ENCODE results near the gene PEAK3. TPM values are rescaled to one million over a fixed set of nuclear protein-coding genes. Genes with fewer than 3 reads are reported as not detected.

Gene PEAK3, protein sequence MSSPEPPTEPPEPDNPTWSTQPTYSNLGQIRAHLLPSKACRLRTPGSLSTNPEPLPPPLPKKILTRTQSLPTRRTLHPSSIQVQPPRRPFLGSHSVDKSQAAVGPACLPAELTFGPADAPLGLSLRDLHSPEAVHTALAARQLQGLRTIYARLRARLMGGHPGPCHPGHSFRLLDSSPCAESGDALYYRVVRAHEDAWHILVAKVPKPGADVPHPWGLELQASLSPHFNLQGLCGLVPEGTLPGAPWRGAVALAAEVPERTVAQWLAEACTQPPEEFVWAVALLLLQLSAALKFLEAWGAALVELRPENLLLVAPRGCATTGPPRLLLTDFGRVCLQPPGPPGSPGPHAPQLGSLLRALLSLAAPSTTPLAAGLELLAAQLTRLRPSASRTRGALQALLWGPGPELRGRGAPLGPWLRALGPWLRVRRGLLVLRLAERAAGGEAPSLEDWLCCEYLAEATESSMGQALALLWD
- 0.05 TPM for total RNA-seq
- 0.34 TPM for polyA plus RNA-seq
- long read RNA-seq, donor 1, result 0 reads
- long read RNA-seq, donor 2, result 0 reads
- long read RNA-seq, donor 3, result 0 reads
- long read RNA-seq, donor 4, result 0 reads
- long read RNA-seq, donor 5, result 0 reads
- long read RNA-seq, donor 6, result 0 reads
- long read RNA-seq, donor 7, result 0 reads
- long read RNA-seq, donor 8, result 0 reads
- long read RNA-seq, donor 9, result 0 reads
- long read RNA-seq, donor 10, result 0 reads

DNA sequence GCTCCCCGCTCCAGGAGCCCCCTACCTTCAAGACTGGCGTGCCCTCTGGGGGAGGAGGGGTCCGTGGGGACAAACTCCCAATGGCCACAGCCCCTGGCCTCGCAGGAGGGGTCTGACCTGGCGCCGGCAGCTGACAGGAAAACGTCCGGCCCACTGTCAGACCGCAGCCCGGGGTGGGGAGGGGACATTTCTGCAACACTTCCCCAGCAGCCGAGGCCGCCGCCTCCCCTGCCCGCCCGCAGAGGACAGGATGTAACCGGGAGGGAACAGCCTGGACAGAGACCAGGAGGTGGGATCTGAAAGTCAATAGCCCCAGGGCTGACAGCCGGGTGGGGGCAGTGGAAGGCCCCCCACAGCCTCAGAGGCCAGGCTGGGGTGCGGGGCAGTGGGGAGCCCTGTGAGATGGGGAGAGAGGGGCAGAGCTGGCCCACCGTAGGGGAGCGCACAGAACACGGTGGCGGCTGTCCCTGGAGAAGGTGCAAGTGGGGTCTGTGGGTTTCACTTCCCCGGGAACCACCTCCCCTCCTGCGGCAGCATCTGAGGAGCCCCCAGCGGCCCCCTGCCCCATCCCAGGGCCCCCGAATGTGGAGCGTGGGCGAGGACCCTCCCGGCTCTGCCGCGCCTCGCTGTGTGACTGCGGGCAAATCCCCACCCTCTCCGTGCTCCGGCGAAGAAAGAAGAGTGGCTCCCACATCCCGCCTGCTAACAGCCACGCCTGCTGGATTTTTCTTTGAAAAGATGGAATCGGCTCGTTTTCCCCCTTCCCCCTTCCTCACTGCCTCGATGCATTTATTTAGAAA, at the start of gene PEAK3:
Gene PEAK3 (minus strand): TSS at position 114 of the 800 bp plus-strand sequence. CDS start 1,244 bp downstream, outside the sequence.
- DNase-seq (ENCODE audit: low read depth in 6 of 9, low spot score in 9 of 9), result no peak
- 12% methylated on average over 41 of the region's 41 CpGs for WGBS

DNA sequence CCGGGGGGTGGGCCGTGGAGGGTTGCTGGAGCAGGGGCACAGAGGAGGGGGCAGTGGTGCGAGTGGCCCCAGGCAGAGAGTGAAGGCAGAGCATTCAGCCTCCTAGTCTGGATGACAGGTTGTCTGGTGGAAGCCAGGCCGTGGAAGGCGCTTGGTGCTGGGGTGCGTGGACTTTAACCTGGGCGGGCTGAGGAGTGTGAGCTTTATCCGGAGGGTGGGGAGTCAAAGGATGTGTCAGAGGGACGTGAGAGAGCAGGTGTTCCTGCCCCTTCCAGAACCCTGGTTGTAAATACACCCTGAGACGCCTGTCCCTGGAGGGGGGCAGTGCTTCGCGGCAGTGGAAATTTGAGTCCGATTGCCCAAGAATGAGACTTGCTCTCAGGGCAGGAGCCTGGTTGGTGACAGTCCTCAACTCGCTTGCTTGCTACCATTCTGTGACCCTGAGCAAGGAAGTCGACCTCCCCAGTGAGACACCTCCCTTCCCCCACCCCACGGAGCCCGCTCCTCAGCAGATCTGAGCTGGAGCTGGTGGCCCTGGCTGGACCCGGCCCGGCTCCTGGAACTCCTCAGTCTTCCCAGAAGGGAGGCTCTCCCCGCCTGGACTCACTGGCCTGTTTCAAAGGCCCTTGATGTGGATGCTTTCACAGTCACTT, 48.8 kb upstream of the PEAK3 start:
- H3K27me3 ChIP-seq (ENCODE audit: control insufficient read depth in 2 of 2, insufficient read depth in 1 of 2, low read length in 1 of 2), result no peaks in the 10 kb centered on the region
- H3K9me3 ChIP-seq (ENCODE audit: control insufficient read depth in 2 of 2, insufficient read depth in 1 of 2, low read length in 1 of 2), result peaks cover 1 to 29% of the 10 kb centered on the region in 2 donors
- no peak for DNase-seq (ENCODE audit: low read depth in 6 of 9, low spot score in 9 of 9)
- 86% methylated on average over 20 of the region's 20 CpGs for WGBS
- H3K4me1 ChIP-seq (ENCODE audit: control insufficient read depth in 2 of 2, insufficient read depth in 2 of 2, low read length in 2 of 2), result peaks cover 38 to 63% of the 10 kb centered on the region in 2 donors
- H3K27ac ChIP-seq (ENCODE audit: low read depth in 1 of 2, low read length in 1 of 2), result peak overlapping the region; percentile 8 to 52
- peaks cover 0 to 4% of the 10 kb centered on the region in 2 donors for H3K36me3 ChIP-seq (ENCODE audit: control insufficient read depth in 2 of 2, insufficient read depth in 2 of 2, low read length in 1 of 2)
- H3K4me3 ChIP-seq (ENCODE audit: low read length in 2 of 2), result no peak overlapping the region

More for the DNA sequence above, at the start of gene PEAK3:
- Histone ChIP-seq H3K36me3 (ENCODE audit: control insufficient read depth in 2 of 2, insufficient read depth in 2 of 2, low read length in 1 of 2) (peaks cover 0 to 2% of the 10 kb centered on the region in 2 donors), H3K4me1 (ENCODE audit: control insufficient read depth in 2 of 2, insufficient read depth in 2 of 2, low read length in 2 of 2) (peaks cover 0 to 11% of the 10 kb centered on the region in 2 donors), H3K9me3 (ENCODE audit: control insufficient read depth in 2 of 2, insufficient read depth in 1 of 2, low read length in 1 of 2) (peaks cover 0 to 2% of the 10 kb centered on the region in 2 donors), H3K4me3 (ENCODE audit: low read length in 2 of 2) (no peak within 1 kb of the TSS), H3K27ac (ENCODE audit: low read depth in 1 of 2, low read length in 1 of 2) (no peak within 1 kb of the TSS), H3K27me3 (ENCODE audit: control insufficient read depth in 2 of 2, insufficient read depth in 1 of 2, low read length in 1 of 2) (peaks cover 15 to 53% of the 10 kb centered on the region in 2 donors)

DNA sequence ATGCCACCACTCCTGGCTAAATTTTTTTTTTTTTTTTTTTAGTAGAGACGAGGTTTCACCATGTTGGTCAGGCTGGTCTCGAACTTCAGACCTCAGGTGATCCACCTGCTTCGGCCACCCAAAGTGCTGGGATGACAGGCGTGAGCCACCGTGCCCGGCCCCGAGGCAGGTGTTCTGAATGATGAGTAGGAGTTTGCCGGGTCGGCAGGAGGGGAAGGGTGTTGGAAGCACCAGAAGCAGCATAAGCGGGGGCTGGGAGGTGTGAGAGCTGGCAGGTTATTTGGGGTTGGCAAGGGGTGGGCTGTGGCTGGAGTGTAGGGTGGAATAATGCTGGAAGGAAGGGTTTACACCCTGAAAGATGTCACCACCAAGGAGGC, 48.3 kb upstream of the PEAK3 start:
- Histone ChIP-seq H3K4me1 (ENCODE audit: control insufficient read depth in 2 of 2, insufficient read depth in 2 of 2, low read length in 2 of 2) (peaks cover 42 to 63% of the 10 kb centered on the region in 2 donors), H3K9me3 (ENCODE audit: control insufficient read depth in 2 of 2, insufficient read depth in 1 of 2, low read length in 1 of 2) (peaks cover 1 to 25% of the 10 kb centered on the region in 2 donors), H3K4me3 (ENCODE audit: low read length in 2 of 2) (no peak overlapping the region), H3K27ac (ENCODE audit: low read depth in 1 of 2, low read length in 1 of 2) (no peak overlapping the region), H3K27me3 (ENCODE audit: control insufficient read depth in 2 of 2, insufficient read depth in 1 of 2, low read length in 1 of 2) (no peaks in the 10 kb centered on the region), H3K36me3 (ENCODE audit: control insufficient read depth in 2 of 2, insufficient read depth in 2 of 2, low read length in 1 of 2) (peaks cover 0 to 7% of the 10 kb centered on the region in 2 donors)
- 94% methylated on average over 10 of the region's 10 CpGs for WGBS
- no peak for DNase-seq (ENCODE audit: low read depth in 6 of 9, low spot score in 9 of 9)

DNA sequence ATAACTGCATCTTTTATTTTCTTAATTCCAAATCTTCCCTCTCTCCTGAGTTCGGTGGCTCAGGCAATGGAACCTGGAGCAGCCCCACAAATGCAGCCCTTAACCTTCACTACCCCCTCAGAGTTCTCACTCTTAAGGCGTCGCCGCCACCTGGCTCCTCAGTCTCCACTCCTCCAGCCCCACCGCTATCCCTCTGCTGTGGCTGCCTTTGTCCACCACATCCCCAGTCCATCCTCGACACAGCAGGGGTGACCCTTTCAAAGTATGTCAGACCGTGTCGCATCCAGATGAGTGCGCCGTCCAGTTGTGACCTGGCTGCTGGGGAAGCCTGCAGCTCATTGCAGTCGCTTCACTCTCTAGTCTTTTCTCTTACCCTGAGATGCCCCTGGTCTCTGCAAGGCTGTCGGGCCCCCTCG, 47.5 kb upstream of the PEAK3 start:
- 91% methylated on average over 13 of the region's 13 CpGs for WGBS
- DNase-seq (ENCODE audit: low read depth in 6 of 9, low spot score in 9 of 9), result no peak
- Histone ChIP-seq H3K27me3 (ENCODE audit: control insufficient read depth in 2 of 2, insufficient read depth in 1 of 2, low read length in 1 of 2) (no peaks in the 10 kb centered on the region), H3K9me3 (ENCODE audit: control insufficient read depth in 2 of 2, insufficient read depth in 1 of 2, low read length in 1 of 2) (peaks cover 1 to 18% of the 10 kb centered on the region in 2 donors), H3K27ac (ENCODE audit: low read depth in 1 of 2, low read length in 1 of 2) (no peak overlapping the region), H3K4me1 (ENCODE audit: control insufficient read depth in 2 of 2, insufficient read depth in 2 of 2, low read length in 2 of 2) (peaks cover 44 to 63% of the 10 kb centered on the region in 2 donors), H3K36me3 (ENCODE audit: control insufficient read depth in 2 of 2, insufficient read depth in 2 of 2, low read length in 1 of 2) (peaks cover under 1 to 14% of the 10 kb centered on the region in 2 donors), H3K4me3 (ENCODE audit: low read length in 2 of 2) (peak overlapping the region; percentile 90 to 95)

DNA sequence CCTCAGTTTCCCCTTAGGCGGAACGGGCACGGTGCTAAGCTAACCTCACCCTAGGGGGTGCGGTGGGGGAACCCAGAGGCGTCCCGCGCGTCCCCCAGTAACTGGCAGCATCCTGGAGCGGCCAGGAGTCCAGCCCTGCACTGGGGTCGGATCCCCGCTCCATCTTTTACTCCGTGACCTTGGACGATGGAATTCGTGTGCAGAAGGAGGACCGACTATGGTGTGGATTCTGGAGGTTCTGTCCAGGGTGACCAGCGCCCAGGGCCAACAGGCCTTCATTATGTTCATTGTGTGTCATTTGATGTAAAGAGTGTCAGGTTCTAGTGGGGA, 47.1 kb upstream of the PEAK3 start:
- 12% methylated on average over 16 of the region's 16 CpGs for WGBS
- H3K9me3 ChIP-seq (ENCODE audit: control insufficient read depth in 2 of 2, insufficient read depth in 1 of 2, low read length in 1 of 2), result peaks cover 0 to 14% of the 10 kb centered on the region in 2 donors
- no peak for DNase-seq (ENCODE audit: low read depth in 6 of 9, low spot score in 9 of 9)
- H3K27ac ChIP-seq (ENCODE audit: low read depth in 1 of 2, low read length in 1 of 2), result peak overlapping the region; percentile 26 to 58
- H3K4me1 ChIP-seq (ENCODE audit: control insufficient read depth in 2 of 2, insufficient read depth in 2 of 2, low read length in 2 of 2), result peaks cover 43 to 63% of the 10 kb centered on the region in 2 donors
- peak overlapping the region; percentile 90 to 95 for H3K4me3 ChIP-seq (ENCODE audit: low read length in 2 of 2)
- H3K36me3 ChIP-seq (ENCODE audit: control insufficient read depth in 2 of 2, insufficient read depth in 2 of 2, low read length in 1 of 2), result peaks cover 5 to 17% of the 10 kb centered on the region in 2 donors
- H3K27me3 ChIP-seq (ENCODE audit: control insufficient read depth in 2 of 2, insufficient read depth in 1 of 2, low read length in 1 of 2), result no peaks in the 10 kb centered on the region

DNA sequence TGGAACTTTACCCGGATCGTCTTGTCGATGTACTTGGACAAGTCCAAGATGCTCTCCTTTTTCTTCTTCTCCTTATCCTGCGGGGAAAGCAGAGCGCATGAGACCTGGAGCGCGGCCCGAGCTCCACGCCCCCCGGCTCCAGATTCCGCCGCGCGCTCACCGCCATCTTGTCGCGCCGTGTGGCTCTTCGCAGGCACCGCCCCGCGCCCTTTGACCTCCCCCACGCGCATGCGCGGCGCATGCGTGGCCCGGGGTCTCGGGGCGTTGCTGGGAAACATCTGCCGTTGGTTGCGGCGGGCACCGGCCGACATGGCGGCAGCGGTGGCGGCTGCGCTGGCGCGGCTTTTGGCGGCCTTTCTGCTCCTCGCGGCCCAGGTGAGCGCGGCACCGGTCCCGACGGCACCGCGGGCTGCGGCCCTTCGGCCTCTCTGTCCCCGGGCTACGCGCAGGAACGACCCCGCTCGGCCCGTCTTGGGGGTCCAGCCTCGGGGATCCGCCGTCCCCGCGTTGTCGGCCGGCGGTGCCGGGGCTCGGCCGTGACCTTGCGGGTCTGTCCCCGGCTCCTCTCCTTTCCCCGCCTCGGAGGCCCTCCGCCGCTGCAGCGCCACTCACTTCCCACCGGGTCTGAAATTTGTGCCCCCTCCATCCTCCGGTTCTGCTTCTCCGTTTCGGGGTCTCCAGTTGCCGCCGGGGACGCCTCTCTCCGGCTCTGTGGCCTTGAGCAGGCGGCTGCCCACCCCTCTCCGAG, 46.6 kb upstream of the PEAK3 start, which contains the start of the genes LSM7 and SPPL2B:
Gene LSM7 (minus strand): TSS at position 186 of the 748 bp plus-strand sequence. CDS start 20 bp downstream, at position 166.
Gene SPPL2B (plus strand): TSS at position 284 of the 748 bp plus-strand sequence. CDS start 26 bp downstream, at position 310.
- Histone ChIP-seq H3K4me3 (ENCODE audit: low read length in 2 of 2) (peak within 1 kb of the TSS; percentile 90 to 95), H3K27ac (ENCODE audit: low read depth in 1 of 2, low read length in 1 of 2) (peak within 1 kb of the TSS; percentile 81 to 84), H3K36me3 (ENCODE audit: control insufficient read depth in 2 of 2, insufficient read depth in 2 of 2, low read length in 1 of 2) (peaks cover 7 to 22% of the 10 kb centered on the region in 2 donors), H3K27me3 (ENCODE audit: control insufficient read depth in 2 of 2, insufficient read depth in 1 of 2, low read length in 1 of 2) (no peaks in the 10 kb centered on the region), H3K9me3 (ENCODE audit: control insufficient read depth in 2 of 2, insufficient read depth in 1 of 2, low read length in 1 of 2) (peaks cover 0 to 9% of the 10 kb centered on the region in 2 donors), H3K4me1 (ENCODE audit: control insufficient read depth in 2 of 2, insufficient read depth in 2 of 2, low read length in 2 of 2) (peaks cover 38 to 57% of the 10 kb centered on the region in 2 donors)
- DNase-seq (ENCODE audit: low read depth in 6 of 9, low spot score in 9 of 9), result peak; percentile 63 to 97 (median 86)
- under 1% methylated on average over 89 of the region's 89 CpGs for WGBS

DNA sequence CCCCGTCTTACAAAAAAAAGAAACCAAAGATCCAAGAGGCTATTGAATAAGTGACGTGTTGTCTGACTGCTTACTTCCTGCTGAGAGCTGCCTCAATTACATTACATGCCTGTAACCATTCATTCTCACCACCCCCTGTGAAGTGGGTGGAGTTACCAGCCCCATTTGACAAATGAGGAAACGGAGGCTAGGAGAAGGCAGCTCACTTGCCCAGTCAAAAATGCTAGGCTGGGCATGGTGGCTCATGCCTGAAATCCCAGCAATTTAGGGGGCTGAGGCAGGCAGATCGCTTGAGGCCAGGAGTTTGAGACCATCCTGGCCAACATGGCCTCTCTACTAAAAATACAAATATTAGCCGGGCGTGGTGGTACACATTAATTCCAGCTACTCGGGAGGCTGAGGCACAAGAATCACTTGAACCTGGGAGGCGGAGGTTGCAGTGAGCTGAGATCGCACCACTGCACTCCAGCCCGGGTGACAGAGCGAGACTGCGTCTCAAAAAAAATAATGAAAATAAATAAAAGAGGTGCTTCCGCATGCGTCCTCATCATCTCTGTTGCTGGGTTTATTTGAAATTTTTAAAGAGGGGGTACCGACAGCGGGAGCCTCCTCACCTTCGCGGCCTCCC, 45.9 kb upstream of the PEAK3 start:
- WGBS, result 1% methylated on average over 18 of the region's 18 CpGs
- H3K36me3 ChIP-seq (ENCODE audit: control insufficient read depth in 2 of 2, insufficient read depth in 2 of 2, low read length in 1 of 2), result peaks cover 10 to 28% of the 10 kb centered on the region in 2 donors
- H3K27ac ChIP-seq (ENCODE audit: low read depth in 1 of 2, low read length in 1 of 2), result peak overlapping the region; percentile 81 to 84
- no peaks in the 10 kb centered on the region for H3K27me3 ChIP-seq (ENCODE audit: control insufficient read depth in 2 of 2, insufficient read depth in 1 of 2, low read length in 1 of 2)
- peaks cover 35 to 51% of the 10 kb centered on the region in 2 donors for H3K4me1 ChIP-seq (ENCODE audit: control insufficient read depth in 2 of 2, insufficient read depth in 2 of 2, low read length in 2 of 2)
- DNase-seq (ENCODE audit: low read depth in 6 of 9, low spot score in 9 of 9), result peak in 7 of 9 donors; percentile 30 to 80 (median 52)
- H3K9me3 ChIP-seq (ENCODE audit: control insufficient read depth in 2 of 2, insufficient read depth in 1 of 2, low read length in 1 of 2), result peaks cover 0 to 5% of the 10 kb centered on the region in 2 donors
- H3K4me3 ChIP-seq (ENCODE audit: low read length in 2 of 2), result peak overlapping the region; percentile 90 to 95
